Measurements from ENCODE around the gene PACRG. TPM values are rescaled to one million over a fixed set of nuclear protein-coding genes. Genes with fewer than 3 reads are reported as not detected.

Gene PACRG
- total and polyA plus RNA-seq, 10 of the 15 experiments (the other 5 are each of a cell fraction or from before 2014, with no cell fraction given): not detected

DNA sequence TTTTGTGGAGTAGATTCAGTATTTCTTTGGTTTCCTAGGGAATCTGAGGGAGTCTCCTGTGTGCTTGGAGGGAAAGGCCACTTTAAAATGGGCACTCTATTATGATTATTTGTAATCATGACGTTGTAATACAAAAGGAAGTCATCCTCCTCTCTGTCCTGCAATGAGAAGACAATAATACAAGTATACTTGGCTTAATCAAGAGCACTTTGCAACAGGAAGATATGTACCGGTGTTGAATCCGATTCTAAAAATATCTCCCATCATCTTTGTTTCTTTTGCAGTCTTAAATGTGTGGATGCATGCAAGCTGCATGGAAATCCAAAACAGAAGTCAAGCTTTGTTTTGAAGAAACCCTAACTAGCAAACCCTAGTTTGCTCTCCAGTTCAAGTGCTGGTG, 592.6 kb downstream of the PACRG start:
- in situ Hi-C loops (cut with MboI) (no loop called here), intact Hi-C loops (cut with micrococcal nuclease; ENCODE audit: unreplicated experiment) (no loop called here)
- Histone ChIP-seq H4K20me1 (ENCODE audit: control insufficient read depth, insufficient read depth) (no peaks in the 10 kb centered on the region; the same call in 1 of the 2 replicates), H3K4me2 (ENCODE audit: control insufficient read depth, insufficient read depth) (no peak overlapping the region), H3K9me3 (replicated peaks; ENCODE audit: control insufficient read depth, insufficient read depth, low read length) (no peaks in the 10 kb centered on the region), H3K79me2 (ENCODE audit: control insufficient read depth, insufficient read depth, low read length) (no peaks in the 10 kb centered on the region), H3K27me3 (replicated peaks in 1 of 2; ENCODE audit: control insufficient read depth in 2 of 2, insufficient read depth in 2 of 2, low read length in 1 of 2) (no peaks in the 10 kb centered on the region; a peak in 1 of 4 replicates), H3K36me3 (ENCODE audit: control insufficient read depth in 2 of 2, insufficient read depth in 2 of 2, low read length in 1 of 2) (no peaks in the 10 kb centered on the region), H3K27ac (ENCODE audit: control insufficient read depth, insufficient read depth) (no peak overlapping the region), H3K9ac (ENCODE audit: control insufficient read depth, insufficient read depth, low read length) (no peak overlapping the region), H2AFZ (ENCODE audit: control insufficient read depth, low read depth, low read length) (no peak overlapping the region), H3K4me1 (ENCODE audit: control insufficient read depth, insufficient read depth, low read length) (no peaks in the 10 kb centered on the region), H3K4me3 (no peak overlapping the region)
- ATAC-seq (no peak), FAIRE-seq (no peak), DNase-seq (ENCODE audit: low read depth, low spot score) (no peak)
- ChIA-PET SMC1A (ENCODE audit: uncharacterized antibody, unreplicated experiment) (no interaction called here), POLR2A (no interaction called here), CTCF (interaction anchor here (0.8 kb wide), 1 partner anchor 149 kb away, joined by 3 read pairs; no protein-coding TSS in a partner anchor), RAD21 (ENCODE audit: unreplicated experiment) (no interaction called here)
- no TSS peak for BruUV-seq (replicated peaks)
- TF ChIP-seq ZNF384 (IDR thresholded peaks at IDR 0.05; ENCODE audit: borderline replicate concordance, low read depth, low read length) (no peak), NBN (IDR thresholded peaks at IDR 0.05) (no peak), NFXL1 (IDR thresholded peaks at IDR 0.05; ENCODE audit: borderline replicate concordance) (no peak), EP300 (IDR thresholded peaks at IDR 0.05; ENCODE audit: borderline replicate concordance in 1 of 2, control insufficient read depth in 1 of 2, low read depth in 2 of 2, low read length in 2 of 2) (no peak), RFX5 (IDR thresholded peaks at IDR 0.05; ENCODE audit: low read depth, low read length) (no peak), TCF3 (IDR thresholded peaks at IDR 0.05; ENCODE audit: borderline replicate concordance, insufficient read depth, low read depth, low read length) (no peak), CHD1 (IDR thresholded peaks at IDR 0.05; ENCODE audit: low read depth, low read length) (no peak), SP1 (IDR thresholded peaks at IDR 0.05; ENCODE audit: low read depth, low read length) (no peak), ELK1 (IDR thresholded peaks at IDR 0.05; ENCODE audit: low read depth, low read length) (no peak), NFYB (IDR thresholded peaks at IDR 0.05; ENCODE audit: insufficient read depth, low read depth, low read length) (no peak), TBL1XR1 (IDR thresholded peaks at IDR 0.05; ENCODE audit: low read depth, low read length) (no peak)
- TF ChIP-seq, protein P1, sequence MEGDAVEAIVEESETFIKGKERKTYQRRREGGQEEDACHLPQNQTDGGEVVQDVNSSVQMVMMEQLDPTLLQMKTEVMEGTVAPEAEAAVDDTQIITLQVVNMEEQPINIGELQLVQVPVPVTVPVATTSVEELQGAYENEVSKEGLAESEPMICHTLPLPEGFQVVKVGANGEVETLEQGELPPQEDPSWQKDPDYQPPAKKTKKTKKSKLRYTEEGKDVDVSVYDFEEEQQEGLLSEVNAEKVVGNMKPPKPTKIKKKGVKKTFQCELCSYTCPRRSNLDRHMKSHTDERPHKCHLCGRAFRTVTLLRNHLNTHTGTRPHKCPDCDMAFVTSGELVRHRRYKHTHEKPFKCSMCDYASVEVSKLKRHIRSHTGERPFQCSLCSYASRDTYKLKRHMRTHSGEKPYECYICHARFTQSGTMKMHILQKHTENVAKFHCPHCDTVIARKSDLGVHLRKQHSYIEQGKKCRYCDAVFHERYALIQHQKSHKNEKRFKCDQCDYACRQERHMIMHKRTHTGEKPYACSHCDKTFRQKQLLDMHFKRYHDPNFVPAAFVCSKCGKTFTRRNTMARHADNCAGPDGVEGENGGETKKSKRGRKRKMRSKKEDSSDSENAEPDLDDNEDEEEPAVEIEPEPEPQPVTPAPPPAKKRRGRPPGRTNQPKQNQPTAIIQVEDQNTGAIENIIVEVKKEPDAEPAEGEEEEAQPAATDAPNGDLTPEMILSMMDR (IDR thresholded peaks at IDR 0.05 in 2 of 3, conservative IDR thresholded peaks at IDR 0.05 in 1 of 3; ENCODE audit: control insufficient read depth in 2 of 3, extremely low read depth in 1 of 3, insufficient read depth in 1 of 3, low read depth in 3 of 3, low read length in 3 of 3): no peak
- TF ChIP-seq, protein P2, sequence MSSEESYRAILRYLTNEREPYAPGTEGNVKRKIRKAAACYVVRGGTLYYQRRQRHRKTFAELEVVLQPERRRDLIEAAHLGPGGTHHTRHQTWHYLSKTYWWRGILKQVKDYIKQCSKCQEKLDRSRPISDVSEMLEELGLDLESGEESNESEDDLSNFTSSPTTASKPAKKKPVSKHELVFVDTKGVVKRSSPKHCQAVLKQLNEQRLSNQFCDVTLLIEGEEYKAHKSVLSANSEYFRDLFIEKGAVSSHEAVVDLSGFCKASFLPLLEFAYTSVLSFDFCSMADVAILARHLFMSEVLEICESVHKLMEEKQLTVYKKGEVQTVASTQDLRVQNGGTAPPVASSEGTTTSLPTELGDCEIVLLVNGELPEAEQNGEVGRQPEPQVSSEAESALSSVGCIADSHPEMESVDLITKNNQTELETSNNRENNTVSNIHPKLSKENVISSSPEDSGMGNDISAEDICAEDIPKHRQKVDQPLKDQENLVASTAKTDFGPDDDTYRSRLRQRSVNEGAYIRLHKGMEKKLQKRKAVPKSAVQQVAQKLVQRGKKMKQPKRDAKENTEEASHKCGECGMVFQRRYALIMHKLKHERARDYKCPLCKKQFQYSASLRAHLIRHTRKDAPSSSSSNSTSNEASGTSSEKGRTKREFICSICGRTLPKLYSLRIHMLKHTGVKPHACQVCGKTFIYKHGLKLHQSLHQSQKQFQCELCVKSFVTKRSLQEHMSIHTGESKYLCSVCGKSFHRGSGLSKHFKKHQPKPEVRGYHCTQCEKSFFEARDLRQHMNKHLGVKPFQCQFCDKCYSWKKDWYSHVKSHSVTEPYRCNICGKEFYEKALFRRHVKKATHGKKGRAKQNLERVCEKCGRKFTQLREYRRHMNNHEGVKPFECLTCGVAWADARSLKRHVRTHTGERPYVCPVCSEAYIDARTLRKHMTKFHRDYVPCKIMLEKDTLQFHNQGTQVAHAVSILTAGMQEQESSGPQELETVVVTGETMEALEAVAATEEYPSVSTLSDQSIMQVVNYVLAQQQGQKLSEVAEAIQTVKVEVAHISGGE (CRISPR knock-in tag; IDR thresholded peaks at IDR 0.05): no peak
- 36% methylated on average over 3 of the region's 3 CpGs for WGBS (ENCODE audit: insufficient coverage, insufficient replicate concordance, low lambda C conversion rate, missing lambda C conversion rate)
